IMR-90 (cell line): ENCODE results near the gene RASIP1.

ENCODE experiments used
- CEBPB ChIP-seq: IDR thresholded peaks from 2 replicates; pipeline ENCODE4 v1.6.1; 2012; ENCODE audit warnings: low read depth, low read length, improper control_type of control experiment
- ELK1 ChIP-seq: fragments of 150-350 bp; IDR thresholded peaks from 2 replicates; pipeline ENCODE4 v1.6.1; 2016; ENCODE audit warnings: low read depth, mild to moderate bottlenecking, low read length, moderate library complexity, borderline replicate concordance
- FOS ChIP-seq: fragments of 150-350 bp; IDR thresholded peaks from 2 replicates; pipeline ENCODE4 v1.6.1; 2016; ENCODE audit warnings: low read depth, low read length
- MAFK ChIP-seq: IDR thresholded peaks from 2 replicates; pipeline ENCODE4 v1.6.1; 2012; ENCODE audit warnings: low read depth, low read length, improper control_type of control experiment
- MAZ ChIP-seq: IDR thresholded peaks from 2 replicates; pipeline ENCODE4 v1.6.1; 2012; ENCODE audit warnings: low read depth, mild to moderate bottlenecking, low read length, improper control_type of control experiment, moderate library complexity, borderline replicate concordance
- MXI1 ChIP-seq: IDR thresholded peaks from 2 replicates; pipeline ENCODE4 v1.6.1; 2012; ENCODE audit warnings: low read depth, mild to moderate bottlenecking, low read length, moderate library complexity, borderline replicate concordance
- NFE2L2 ChIP-seq: fragments of 150-350 bp; IDR thresholded peaks from 2 replicates; pipeline ENCODE4 v1.6.1; 2016; ENCODE audit warnings: low read depth, mild to moderate bottlenecking, low read length
- POLR2A ChIP-seq: IDR thresholded peaks from 2 replicates; pipeline ENCODE4 v1.6.1; 2012; ENCODE audit warnings: mild to moderate bottlenecking, low read depth, low read length
- RAD21 ChIP-seq: IDR thresholded peaks from 2 replicates; pipeline ENCODE4 v1.6.1; 2012; ENCODE audit warnings: low read length, improper control_type of control experiment
- RCOR1 ChIP-seq: IDR thresholded peaks from 2 replicates; pipeline ENCODE4 v1.6.1; 2012; ENCODE audit warnings: mild to moderate bottlenecking, low read length, improper control_type of control experiment; ENCODE audit not compliant: insufficient replicate concordance
- RFX5 ChIP-seq: IDR thresholded peaks from 2 replicates; pipeline ENCODE4 v1.8.0; 2012; ENCODE audit warnings: low read depth, mild to moderate bottlenecking, low read length, moderate library complexity
- SMC3 ChIP-seq: fragments of 150-350 bp; IDR thresholded peaks from 2 replicates; pipeline ENCODE4 v1.6.1; 2016; ENCODE audit warnings: low read depth, mild to moderate bottlenecking, antibody characterized with exemption, low read length, moderate library complexity
- TF ChIP-seq, protein P1 (sequence below): conservative IDR thresholded peaks from 2 replicates; pipeline ENCODE4 v1.5.1; 2012; ENCODE audit warnings: mild to moderate bottlenecking, low read depth, low read length, improper control_type of control experiment
- TF ChIP-seq, protein P2 (sequence below): fragments of 150-350 bp; IDR thresholded peaks from 2 replicates; pipeline ENCODE4 v1.6.1; 2017; ENCODE audit warnings: mild to moderate bottlenecking, antibody characterized with exemption, low read length, low read depth

- TF ChIP-seq, protein P1, sequence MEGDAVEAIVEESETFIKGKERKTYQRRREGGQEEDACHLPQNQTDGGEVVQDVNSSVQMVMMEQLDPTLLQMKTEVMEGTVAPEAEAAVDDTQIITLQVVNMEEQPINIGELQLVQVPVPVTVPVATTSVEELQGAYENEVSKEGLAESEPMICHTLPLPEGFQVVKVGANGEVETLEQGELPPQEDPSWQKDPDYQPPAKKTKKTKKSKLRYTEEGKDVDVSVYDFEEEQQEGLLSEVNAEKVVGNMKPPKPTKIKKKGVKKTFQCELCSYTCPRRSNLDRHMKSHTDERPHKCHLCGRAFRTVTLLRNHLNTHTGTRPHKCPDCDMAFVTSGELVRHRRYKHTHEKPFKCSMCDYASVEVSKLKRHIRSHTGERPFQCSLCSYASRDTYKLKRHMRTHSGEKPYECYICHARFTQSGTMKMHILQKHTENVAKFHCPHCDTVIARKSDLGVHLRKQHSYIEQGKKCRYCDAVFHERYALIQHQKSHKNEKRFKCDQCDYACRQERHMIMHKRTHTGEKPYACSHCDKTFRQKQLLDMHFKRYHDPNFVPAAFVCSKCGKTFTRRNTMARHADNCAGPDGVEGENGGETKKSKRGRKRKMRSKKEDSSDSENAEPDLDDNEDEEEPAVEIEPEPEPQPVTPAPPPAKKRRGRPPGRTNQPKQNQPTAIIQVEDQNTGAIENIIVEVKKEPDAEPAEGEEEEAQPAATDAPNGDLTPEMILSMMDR: no peak
- no peak for TF ChIP-seq RFX5
- TF ChIP-seq, protein P2, sequence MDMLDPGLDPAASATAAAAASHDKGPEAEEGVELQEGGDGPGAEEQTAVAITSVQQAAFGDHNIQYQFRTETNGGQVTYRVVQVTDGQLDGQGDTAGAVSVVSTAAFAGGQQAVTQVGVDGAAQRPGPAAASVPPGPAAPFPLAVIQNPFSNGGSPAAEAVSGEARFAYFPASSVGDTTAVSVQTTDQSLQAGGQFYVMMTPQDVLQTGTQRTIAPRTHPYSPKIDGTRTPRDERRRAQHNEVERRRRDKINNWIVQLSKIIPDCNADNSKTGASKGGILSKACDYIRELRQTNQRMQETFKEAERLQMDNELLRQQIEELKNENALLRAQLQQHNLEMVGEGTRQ: no peak
- no peak for TF ChIP-seq SMC3
- no peak for TF ChIP-seq MXI1
- TF ChIP-seq RAD21: no peak
- no peak for TF ChIP-seq POLR2A
- no peak for TF ChIP-seq ELK1
- no peak for TF ChIP-seq FOS
- TF ChIP-seq NFE2L2: no peak
- TF ChIP-seq MAFK: no peak
- TF ChIP-seq CEBPB: no peak
- TF ChIP-seq MAZ: no peak
- TF ChIP-seq RCOR1: no peak
These were observed 5.3 kb downstream of the RASIP1 start for GRCh38 chr19:48735031-48735615.
